SJCRH30 (cell line): ENCODE measurements around the gene EIF4EBP2. TPM values are rescaled to one million over a fixed set of nuclear protein-coding genes. Genes with fewer than 3 reads are reported as not detected.
A peak's percentile ranks its signal among the peaks of the same experiment; 100 is the strongest.

Source experiments
- DNase-seq, 2 experiments: peaks; one replicate each; pipeline ENCODE4 v3.0.0-alpha.2; 2015 to 2020
- H3K27ac ChIP-seq: fragments of 250-450 bp; sonication (Bioruptor Pico); 2 replicates; pipeline ENCODE4 v1.5.1; 2020; ENCODE audit warnings: mild to moderate bottlenecking, moderate library complexity
- H3K27me3 ChIP-seq: fragments of 250-450 bp; sonication (Bioruptor Pico); 2 replicates; pipeline ENCODE4 v1.5.1; 2020; ENCODE audit warnings: mild to moderate bottlenecking, moderate library complexity
- H3K36me3 ChIP-seq: fragments of 250-450 bp; sonication (Bioruptor Pico); 2 replicates; pipeline ENCODE4 v1.5.1; 2020; ENCODE audit warnings: mild to moderate bottlenecking, moderate library complexity
- H3K4me1 ChIP-seq: fragments of 250-450 bp; sonication (Bioruptor Pico); 2 replicates; pipeline ENCODE4 v1.5.1; 2020; ENCODE audit warnings: mild to moderate bottlenecking, moderate library complexity
- H3K4me3 ChIP-seq: fragments of 250-450 bp; sonication (Bioruptor Pico); 2 replicates; pipeline ENCODE4 v1.5.1; 2020; ENCODE audit warnings: mild to moderate bottlenecking, moderate library complexity
- H3K9me3 ChIP-seq: fragments of 250-450 bp; sonication (Bioruptor Pico); replicated peaks from 2 replicates; pipeline ENCODE4 v1.5.1; 2020; ENCODE audit warnings: mild to moderate bottlenecking, moderate library complexity
- total RNA-seq: library from RNA; depleted of rRNA; stranded (reverse); fragments of >200 nt; shearing (Covaris generic); gene quantifications from 2 replicates; pipeline ENCODE4 v1.2.3, GENCODE V29; 2014; rRNA removed

EIF4EBP2 gene, protein sequence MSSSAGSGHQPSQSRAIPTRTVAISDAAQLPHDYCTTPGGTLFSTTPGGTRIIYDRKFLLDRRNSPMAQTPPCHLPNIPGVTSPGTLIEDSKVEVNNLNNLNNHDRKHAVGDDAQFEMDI
- total RNA-seq = 51.0 and 52.8 TPM in 2 replicates

DNA sequence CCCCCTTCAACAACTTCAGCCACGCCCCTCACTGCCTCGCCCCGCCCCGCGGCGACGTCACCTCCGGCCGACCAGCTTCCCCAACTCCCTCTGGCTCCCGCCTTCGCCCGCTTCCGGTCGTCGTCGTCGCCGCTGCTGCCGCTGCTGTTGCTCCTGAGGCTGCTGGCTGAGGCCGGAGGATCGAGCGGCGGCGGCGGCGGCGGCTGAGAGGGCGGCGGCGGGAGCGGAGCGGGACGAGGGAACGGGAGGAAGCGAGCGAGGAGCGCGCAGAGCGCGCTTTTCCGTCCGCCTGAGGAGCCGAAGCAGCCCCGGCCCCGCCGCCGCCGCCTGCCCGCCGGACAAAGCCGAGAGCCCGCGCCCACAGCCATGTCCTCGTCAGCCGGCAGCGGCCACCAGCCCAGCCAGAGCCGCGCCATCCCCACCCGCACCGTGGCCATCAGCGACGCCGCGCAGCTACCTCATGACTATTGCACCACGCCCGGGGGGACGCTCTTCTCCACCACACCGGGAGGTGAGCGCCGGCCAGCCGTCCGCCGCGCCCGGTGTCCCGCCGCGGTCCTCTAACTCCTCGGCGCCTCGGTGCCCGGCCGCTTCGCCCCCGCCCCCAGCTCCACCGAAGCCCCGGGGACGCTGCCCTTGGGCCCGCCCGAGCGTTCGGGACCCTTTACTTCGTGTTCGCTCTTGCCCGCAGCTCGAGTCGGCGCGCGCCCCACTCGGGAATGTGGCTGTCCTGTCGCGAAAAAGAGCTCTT lies at the start of gene EIF4EBP2:
Gene EIF4EBP2, plus strand, starts transcription at position 110 of the 751 bp plus-strand sequence. Its CDS starts 257 bp downstream, at position 367.
- no peaks in the 10 kb centered on the region for H3K27me3 ChIP-seq
- peak; percentile 94 for DNase-seq
- peak within 1 kb of the TSS; percentile 76 for H3K4me3 ChIP-seq
- H3K4me1 ChIP-seq = peaks cover 6% of the 10 kb centered on the region; the same call in 1 of the 2 replicates
- peak within 1 kb of the TSS; percentile 65 for H3K27ac ChIP-seq
- H3K36me3 ChIP-seq = peaks cover 9% of the 10 kb centered on the region; the same call in 1 of the 2 replicates
- H3K9me3 ChIP-seq = no peaks in the 10 kb centered on the region

DNA sequence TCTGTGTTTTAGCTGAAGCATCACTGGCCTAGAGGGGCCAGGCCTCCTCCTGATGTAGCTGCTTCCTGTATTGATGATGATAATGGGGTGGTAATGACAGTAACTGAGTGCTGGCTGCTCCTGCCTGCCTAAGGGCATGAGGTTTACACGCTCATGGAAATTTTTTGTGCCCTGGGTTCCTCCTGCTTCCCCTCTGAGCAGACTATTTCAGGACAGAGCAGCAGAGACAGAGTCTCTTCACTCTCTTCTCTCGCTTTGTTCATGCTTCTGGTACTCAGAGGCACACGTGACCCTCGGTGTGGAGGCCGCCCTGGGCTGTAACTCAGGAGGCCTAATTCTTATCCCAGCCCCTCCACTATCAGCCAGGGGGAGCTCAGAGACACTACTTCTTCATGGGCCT lies 49.4 kb upstream of the EIF4EBP2 start:
- no peak overlapping the region for H3K27ac ChIP-seq
- no peak overlapping the region for H3K4me3 ChIP-seq
- H3K36me3 ChIP-seq = no peaks in the 10 kb centered on the region
- H3K4me1 ChIP-seq = no peaks in the 10 kb centered on the region
- H3K9me3 ChIP-seq = no peaks in the 10 kb centered on the region
- DNase-seq = no peak
- no peaks in the 10 kb centered on the region for H3K27me3 ChIP-seq

DNA sequence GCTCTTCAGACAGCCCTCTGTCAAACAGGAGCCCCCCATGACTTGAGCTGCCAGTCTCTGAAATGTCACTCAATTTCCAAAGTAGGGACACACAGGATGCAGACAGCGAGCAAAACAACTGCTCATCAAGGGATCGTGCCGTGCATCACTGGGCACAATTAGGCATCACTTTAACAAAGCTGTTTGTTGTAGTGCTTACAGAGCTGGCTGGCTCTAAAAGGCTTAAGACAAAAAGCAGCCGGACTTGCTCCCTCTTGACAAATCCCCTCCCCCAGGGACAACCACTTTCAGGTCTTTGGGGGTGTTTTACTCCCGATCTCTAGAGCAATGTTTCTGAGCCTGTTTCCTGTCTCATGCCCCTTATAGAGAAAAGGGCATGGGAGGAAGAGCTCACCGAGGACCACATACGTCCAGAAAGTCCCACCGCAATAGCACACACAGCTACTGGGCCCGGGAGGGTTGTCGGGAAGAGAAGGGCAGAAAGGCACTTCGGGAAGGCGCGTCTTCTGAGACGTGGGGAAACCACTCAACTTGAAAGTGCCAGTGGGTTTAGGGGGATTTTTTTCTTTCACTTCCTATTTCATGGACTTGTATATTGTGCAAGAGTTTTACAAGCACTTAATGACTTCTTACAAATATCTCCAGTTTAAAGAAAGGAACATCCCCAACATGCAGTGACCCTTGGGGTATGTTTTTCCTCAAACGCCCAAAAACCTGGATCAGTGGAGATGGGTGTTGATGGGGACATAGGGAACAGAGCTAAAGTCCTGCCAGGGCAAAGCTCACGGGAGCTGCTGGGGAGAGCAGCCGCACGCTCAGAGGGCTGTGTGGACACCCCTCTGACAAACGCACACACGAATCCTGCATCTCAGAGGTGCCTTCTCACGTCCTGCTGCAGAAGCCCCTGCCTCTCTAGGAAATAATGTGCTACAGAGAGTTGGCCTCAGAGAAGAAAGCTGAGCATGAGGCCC lies 48.6 kb upstream of the EIF4EBP2 start:
- DNase-seq = no peak
- H3K9me3 ChIP-seq = no peaks in the 10 kb centered on the region
- H3K4me3 ChIP-seq = no peak overlapping the region
- no peaks in the 10 kb centered on the region for H3K4me1 ChIP-seq
- no peaks in the 10 kb centered on the region for H3K36me3 ChIP-seq
- no peaks in the 10 kb centered on the region for H3K27me3 ChIP-seq
- no peak overlapping the region for H3K27ac ChIP-seq

DNA sequence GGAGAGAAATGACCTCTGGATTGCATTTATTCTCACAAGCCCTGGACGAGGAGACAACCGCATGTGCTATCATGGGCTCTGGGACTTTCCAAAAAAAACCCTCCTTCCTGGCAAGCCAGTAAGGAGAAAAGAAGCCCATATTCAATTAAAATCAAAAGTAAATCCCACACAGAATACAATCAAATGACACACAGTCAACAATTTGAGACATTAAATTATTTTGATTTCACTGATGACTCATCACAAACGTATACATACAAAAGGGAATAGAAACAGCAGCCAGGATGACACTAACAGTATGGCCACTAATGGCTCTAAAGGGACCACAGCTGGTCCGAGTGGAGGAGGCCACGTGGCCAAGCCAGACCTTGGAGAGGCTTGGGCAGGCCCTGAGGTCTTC lies 46.4 kb upstream of the EIF4EBP2 start:
- DNase-seq = no peak
- H3K4me3 ChIP-seq = no peak overlapping the region
- H3K9me3 ChIP-seq = no peaks in the 10 kb centered on the region
- no peaks in the 10 kb centered on the region for H3K27me3 ChIP-seq
- no peaks in the 10 kb centered on the region for H3K4me1 ChIP-seq
- no peak overlapping the region for H3K27ac ChIP-seq
- no peaks in the 10 kb centered on the region for H3K36me3 ChIP-seq

DNA sequence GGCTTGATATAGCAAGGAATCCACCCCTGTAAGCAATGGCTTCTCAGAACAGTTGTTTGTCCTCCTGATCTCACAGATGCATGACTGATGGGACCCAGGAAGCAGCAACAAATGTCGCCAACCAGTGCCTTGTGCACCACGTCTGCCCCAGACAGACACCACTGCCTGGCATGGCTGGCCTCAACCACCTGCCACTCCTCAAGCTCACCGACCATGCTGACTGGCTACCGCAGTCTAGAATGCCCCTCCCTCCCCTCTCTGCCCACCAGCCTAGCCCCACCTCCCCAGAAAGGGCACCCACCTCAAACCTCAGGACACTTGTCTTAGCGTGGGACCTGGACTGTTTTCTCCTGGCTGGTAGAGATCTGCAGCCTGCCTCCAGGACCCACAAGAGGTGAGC lies 45.5 kb upstream of the EIF4EBP2 start:
- DNase-seq = no peak
- no peaks in the 10 kb centered on the region for H3K36me3 ChIP-seq
- H3K4me1 ChIP-seq = no peaks in the 10 kb centered on the region
- H3K27ac ChIP-seq = no peak overlapping the region
- H3K27me3 ChIP-seq = no peaks in the 10 kb centered on the region
- no peaks in the 10 kb centered on the region for H3K9me3 ChIP-seq
- H3K4me3 ChIP-seq = no peak overlapping the region

DNA sequence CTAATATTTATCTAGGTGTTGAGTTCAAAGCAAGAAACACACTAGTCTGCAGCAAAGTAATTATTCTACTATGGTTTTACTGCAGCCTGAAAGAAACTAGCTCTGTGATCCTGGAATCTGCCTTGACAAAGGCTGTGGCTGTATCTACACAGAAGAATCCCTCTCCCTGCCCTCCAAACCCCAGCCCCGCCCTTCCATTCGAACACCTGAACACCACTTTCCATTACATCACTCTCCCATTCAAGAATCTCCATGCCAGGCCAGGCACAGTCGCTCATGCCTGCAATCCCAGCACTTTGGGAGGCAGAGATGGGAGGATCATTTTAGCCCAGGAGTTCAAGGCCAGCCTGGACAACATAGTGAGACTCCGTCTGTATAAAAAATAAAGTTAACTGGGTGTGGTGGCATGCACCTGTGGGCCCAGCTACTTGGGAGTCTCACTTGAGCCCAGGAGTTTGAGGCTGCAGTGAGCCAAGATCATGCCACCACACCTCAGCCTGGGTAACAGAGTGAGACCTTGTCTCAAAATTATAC lies 44.9 kb upstream of the EIF4EBP2 start:
- H3K27me3 ChIP-seq = no peaks in the 10 kb centered on the region
- no peak overlapping the region for H3K27ac ChIP-seq
- no peak overlapping the region for H3K4me3 ChIP-seq
- DNase-seq = no peak
- no peaks in the 10 kb centered on the region for H3K36me3 ChIP-seq
- no peaks in the 10 kb centered on the region for H3K4me1 ChIP-seq
- H3K9me3 ChIP-seq = no peaks in the 10 kb centered on the region

DNA sequence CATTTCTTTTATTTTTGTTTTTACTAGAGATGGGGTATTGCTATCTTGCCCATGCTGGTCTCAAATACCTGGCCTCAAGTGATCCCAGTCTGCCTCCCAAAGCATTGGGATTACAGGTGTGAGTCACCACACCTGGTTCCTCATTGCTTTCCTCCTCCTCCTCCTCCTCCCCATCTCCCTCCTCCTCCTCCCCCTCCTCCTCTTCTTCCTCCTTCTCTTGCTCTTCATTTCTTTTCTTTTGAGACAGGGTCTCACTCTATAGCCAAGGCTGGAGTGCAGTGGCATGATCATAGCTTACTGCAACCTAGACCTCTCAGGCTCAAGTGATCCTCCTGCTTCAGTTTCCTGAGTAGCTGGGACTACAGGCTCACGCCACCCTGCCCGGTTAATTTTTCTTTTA lies 43.7 kb upstream of the EIF4EBP2 start:
- H3K4me3 ChIP-seq = no peak overlapping the region
- no peaks in the 10 kb centered on the region for H3K4me1 ChIP-seq
- no peaks in the 10 kb centered on the region for H3K27me3 ChIP-seq
- no peak overlapping the region for H3K27ac ChIP-seq
- H3K36me3 ChIP-seq = no peaks in the 10 kb centered on the region
- DNase-seq = no peak
- no peaks in the 10 kb centered on the region for H3K9me3 ChIP-seq

DNA sequence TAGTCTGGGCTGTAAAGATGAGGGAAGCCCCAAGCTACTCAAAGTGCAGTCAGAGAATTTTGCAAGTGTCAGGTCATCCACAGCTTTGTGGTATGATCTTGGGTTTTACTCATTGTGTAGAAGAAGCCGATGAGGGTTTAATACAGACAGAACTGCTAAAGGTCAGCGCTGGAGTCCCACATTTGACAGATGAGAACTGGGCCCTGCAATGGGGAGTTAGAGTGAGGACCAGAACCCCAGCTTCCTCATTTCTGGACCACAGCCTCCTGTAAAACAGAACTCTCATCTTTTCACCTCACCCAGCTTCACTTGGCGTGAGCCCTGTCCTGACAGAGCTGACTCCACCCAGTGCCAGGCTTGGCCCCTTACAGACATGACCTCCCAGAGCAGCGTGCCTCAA lies 41.6 kb upstream of the EIF4EBP2 start:
- no peaks in the 10 kb centered on the region for H3K36me3 ChIP-seq
- no peak overlapping the region for H3K4me3 ChIP-seq
- no peaks in the 10 kb centered on the region for H3K27me3 ChIP-seq
- no peaks in the 10 kb centered on the region for H3K4me1 ChIP-seq
- DNase-seq = no peak
- H3K9me3 ChIP-seq = no peaks in the 10 kb centered on the region
- H3K27ac ChIP-seq = no peak overlapping the region

DNA sequence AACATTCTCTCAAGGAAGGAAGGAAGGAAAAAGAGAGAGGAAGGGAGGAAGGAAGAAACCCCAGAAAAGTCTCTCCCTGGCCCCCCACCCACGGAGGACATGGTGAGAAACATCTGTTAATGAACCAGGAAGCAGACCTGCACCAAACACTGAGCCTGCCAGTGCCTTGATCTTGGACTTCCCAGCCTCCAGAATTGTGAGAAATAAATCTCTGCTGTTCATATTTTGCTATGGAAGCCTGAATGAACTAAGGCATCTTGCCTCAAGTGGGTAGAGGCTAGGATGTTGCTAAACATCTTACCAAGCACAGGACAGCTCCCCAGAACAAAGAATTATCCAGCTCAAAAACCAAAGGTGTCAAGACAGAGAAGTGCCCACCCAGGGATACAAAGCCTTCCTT lies 40.7 kb upstream of the EIF4EBP2 start:
- Histone ChIP-seq H3K36me3 (no peaks in the 10 kb centered on the region), H3K9me3 (no peaks in the 10 kb centered on the region), H3K27ac (no peak overlapping the region), H3K4me3 (no peak overlapping the region), H3K27me3 (no peaks in the 10 kb centered on the region), H3K4me1 (no peaks in the 10 kb centered on the region)
- no peak for DNase-seq

DNA sequence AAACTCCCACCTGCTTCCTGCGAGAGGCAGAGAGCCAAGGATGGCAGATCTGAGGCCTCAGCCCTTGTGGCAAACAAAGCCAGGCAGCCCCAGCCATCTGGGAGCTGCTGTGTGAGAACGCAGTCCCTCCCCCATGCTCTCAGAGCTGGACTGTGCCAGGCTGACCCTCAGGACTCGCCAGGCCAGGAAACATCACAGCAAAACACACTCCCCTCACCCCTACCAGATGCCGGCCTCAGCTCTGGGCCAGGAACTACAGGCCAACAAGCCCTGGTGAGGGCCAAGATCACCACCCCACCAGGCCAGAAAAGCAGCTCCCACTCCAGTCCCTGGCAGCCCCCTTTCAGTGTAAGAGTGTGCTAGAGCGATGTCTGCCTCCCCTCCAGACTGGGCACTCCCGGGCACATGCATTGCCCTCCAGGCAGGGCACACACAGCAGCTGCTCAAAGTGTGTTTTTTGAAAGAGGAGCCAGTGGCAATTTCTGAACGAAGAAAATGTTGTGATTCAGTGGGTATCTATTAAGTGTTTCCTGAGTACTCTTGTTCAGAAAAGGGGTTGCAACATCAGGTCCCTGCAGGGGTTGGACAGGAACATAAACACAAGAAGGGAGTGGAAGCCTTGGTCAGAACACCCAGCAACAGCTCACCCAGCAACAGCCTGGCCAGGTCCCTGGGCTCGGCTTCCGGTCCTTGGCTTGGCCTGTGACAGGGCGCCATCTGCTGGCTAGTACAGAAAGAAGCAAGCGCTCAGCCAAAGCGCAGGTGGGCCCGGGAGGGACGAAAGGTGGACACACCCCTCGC lies 39.8 kb upstream of the EIF4EBP2 start:
- H3K4me3 ChIP-seq = no peak overlapping the region
- no peaks in the 10 kb centered on the region for H3K36me3 ChIP-seq
- no peaks in the 10 kb centered on the region for H3K9me3 ChIP-seq

DNA sequence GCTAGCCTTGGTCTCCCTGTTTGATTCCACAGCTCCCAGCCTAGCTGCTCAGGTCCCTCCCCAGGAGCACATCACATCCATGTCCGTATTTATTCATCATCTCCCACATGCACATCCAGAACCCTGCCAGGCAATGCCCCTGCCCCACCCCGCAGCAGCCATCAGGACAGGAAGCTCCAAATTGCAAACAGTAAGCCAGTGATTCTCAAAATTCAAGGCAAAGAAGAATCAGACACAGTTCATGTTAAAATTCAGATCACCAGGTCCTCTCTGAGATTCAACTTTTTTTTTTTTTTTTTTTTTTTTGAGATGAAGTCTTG lies 39.2 kb upstream of the EIF4EBP2 start:
- Histone ChIP-seq H3K9me3 (no peaks in the 10 kb centered on the region), H3K36me3 (no peaks in the 10 kb centered on the region), H3K27me3 (no peaks in the 10 kb centered on the region), H3K4me1 (no peaks in the 10 kb centered on the region), H3K4me3 (no peak overlapping the region), H3K27ac (no peak overlapping the region)
- no peak for DNase-seq

More for the DNA sequence above, 39.8 kb upstream of the EIF4EBP2 start:
- Histone ChIP-seq H3K27ac (no peak overlapping the region), H3K4me1 (no peaks in the 10 kb centered on the region), H3K27me3 (no peaks in the 10 kb centered on the region)
- peak; percentile 75 to 86 for DNase-seq

DNA sequence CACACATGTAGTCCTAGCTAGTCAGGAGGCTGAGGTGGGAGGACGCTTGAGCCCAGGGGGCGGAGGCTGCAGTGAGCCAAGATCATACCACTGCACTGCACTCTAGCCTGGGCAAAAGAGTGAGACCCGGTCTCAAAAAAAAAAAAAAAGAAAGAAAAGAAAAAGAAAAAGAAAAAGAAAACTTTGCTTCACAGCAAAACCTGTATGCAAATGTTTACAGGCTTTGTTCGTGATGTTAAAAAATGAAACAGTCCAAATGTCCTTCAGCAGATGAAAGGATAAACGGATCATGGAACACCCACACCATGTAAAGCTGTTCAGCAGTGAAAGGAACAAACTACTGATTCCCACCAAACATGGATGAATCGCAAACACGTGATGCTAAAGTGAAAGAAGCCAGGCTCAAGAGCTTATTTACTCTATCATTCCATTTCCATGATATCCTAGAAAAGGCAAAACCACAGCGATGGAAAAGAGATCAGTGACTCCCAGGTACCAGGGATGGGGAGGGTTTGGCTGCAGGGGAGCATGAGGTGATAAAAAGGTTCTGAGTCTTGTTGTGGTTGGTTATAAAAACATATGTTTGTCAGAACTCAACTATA lies 36.6 kb upstream of the EIF4EBP2 start:
- Histone ChIP-seq H3K27me3 (no peaks in the 10 kb centered on the region), H3K4me3 (no peak overlapping the region), H3K4me1 (no peaks in the 10 kb centered on the region), H3K9me3 (no peaks in the 10 kb centered on the region), H3K27ac (no peak overlapping the region), H3K36me3 (no peaks in the 10 kb centered on the region)
- no peak for DNase-seq

DNA sequence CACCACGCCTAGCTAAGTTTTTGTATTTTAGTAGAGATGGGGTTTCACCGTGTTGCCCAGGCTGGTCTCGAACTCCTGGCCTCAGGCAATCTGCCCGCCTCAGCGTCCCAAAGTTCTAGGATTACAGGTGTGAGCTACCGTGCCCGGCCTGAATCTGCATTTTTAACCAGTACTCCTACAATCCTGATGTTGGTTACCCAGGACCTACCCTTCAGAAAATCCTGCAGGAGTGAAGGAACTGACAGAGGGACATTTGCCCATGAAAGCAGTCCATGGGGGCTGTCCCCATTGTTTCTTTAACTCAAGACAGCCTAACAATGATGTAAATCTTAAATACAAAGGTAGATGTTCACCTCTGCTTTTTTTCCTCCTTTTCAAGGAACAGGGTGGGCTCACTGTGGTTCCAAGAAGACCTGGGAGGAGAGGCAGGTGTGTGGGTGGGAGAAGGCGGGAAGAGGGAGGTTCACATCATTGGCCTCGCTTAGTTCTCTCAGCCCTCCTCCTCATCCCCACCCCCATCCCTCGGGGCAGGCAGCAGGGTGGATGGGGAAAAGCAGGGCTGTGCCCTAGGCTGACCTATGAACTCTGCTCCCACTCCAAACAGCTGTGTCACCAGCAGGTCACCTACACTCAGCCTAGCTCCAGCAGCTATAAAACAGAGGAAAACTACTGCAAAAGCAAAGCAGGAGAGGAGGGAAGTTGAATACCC lies 35.0 kb upstream of the EIF4EBP2 start:
- DNase-seq = no peak

More for the DNA sequence above, 35.0 kb upstream of the EIF4EBP2 start:
- Histone ChIP-seq H3K27ac (no peak overlapping the region), H3K9me3 (no peaks in the 10 kb centered on the region), H3K36me3 (no peaks in the 10 kb centered on the region), H3K27me3 (no peaks in the 10 kb centered on the region), H3K4me1 (no peaks in the 10 kb centered on the region), H3K4me3 (no peak overlapping the region)
